ENCODE data around the gene NUS1.

DNA sequence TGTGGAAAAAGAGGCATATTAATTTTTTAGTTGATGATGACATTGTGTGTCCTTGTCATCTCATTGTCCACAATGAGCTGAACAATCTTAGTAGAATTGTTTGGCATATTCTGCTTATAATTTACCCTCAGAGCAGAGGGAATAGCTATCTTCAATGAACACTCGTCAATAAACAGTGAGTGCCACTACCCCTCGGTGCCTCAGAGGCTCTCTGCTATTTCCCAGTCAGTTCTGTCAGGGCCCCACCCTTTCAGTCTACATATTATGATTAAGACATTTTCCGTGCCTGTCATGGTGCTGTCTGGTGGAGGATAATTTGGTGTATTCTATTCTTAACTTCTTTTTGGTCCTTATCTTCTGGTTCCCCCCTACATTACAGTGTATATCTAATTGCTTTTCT lies 31.2 kb downstream of the NUS1 start:
- TF ChIP-seq, protein P1, sequence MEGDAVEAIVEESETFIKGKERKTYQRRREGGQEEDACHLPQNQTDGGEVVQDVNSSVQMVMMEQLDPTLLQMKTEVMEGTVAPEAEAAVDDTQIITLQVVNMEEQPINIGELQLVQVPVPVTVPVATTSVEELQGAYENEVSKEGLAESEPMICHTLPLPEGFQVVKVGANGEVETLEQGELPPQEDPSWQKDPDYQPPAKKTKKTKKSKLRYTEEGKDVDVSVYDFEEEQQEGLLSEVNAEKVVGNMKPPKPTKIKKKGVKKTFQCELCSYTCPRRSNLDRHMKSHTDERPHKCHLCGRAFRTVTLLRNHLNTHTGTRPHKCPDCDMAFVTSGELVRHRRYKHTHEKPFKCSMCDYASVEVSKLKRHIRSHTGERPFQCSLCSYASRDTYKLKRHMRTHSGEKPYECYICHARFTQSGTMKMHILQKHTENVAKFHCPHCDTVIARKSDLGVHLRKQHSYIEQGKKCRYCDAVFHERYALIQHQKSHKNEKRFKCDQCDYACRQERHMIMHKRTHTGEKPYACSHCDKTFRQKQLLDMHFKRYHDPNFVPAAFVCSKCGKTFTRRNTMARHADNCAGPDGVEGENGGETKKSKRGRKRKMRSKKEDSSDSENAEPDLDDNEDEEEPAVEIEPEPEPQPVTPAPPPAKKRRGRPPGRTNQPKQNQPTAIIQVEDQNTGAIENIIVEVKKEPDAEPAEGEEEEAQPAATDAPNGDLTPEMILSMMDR (IDR thresholded peaks at IDR 0.05): no peak
- no peak for TF ChIP-seq POLR2A (IDR thresholded peaks at IDR 0.05)
